Activated T-cell treated with anti-CD3 and anti-CD28 coated beads, Interleukin-2, amount 50 U/mL, for 24 hours (primary cell): ENCODE measurements around the gene CTPS1.
A peak's percentile ranks its signal among the peaks of the same experiment; 100 is the strongest.

Source experiments
- DNase-seq: peaks from one replicate; pipeline ENCODE4 v3.0.0-alpha.2; 2020
- H3K27ac Mint-ChIP-seq: 2 replicates; pipeline ENCODE4 v1.8.0; 2020; ENCODE audit warnings: mild to moderate bottlenecking, mixed read lengths
- H3K27me3 Mint-ChIP-seq: 2 replicates; pipeline ENCODE4 v1.8.0; 2020; ENCODE audit warnings: mixed read lengths
- H3K36me3 Mint-ChIP-seq: 2 replicates; pipeline ENCODE4 v1.8.0; 2020; ENCODE audit warnings: low read depth, mixed read lengths
- H3K4me1 Mint-ChIP-seq: 2 replicates; pipeline ENCODE4 v1.8.0; 2020; ENCODE audit warnings: low read depth, mixed read lengths
- H3K4me3 Mint-ChIP-seq: 2 replicates; pipeline ENCODE4 v1.8.0; 2020; ENCODE audit warnings: mild to moderate bottlenecking, moderate library complexity, mixed read lengths
- H3K9me3 Mint-ChIP-seq: 2 replicates; pipeline ENCODE4 v1.8.0; 2020; ENCODE audit warnings: mixed read lengths

CTPS1 gene

GRCh38 chr1:40980068-40980452, 564 bp downstream of the CTPS1 start:
- no peaks in the 10 kb centered on the region for H3K27me3 Mint-ChIP-seq
- H3K4me3 Mint-ChIP-seq: peak overlapping the region; percentile 92
- H3K36me3 Mint-ChIP-seq: peaks cover 49% of the 10 kb centered on the region
- H3K9me3 Mint-ChIP-seq: no peaks in the 10 kb centered on the region
- peak overlapping the region; percentile 97 for H3K27ac Mint-ChIP-seq
- peaks cover 54% of the 10 kb centered on the region for H3K4me1 Mint-ChIP-seq
- peak; percentile 73 for DNase-seq

- H3K4me3 Mint-ChIP-seq: peak overlapping the region; percentile 92
- no peaks in the 10 kb centered on the region for H3K27me3 Mint-ChIP-seq
- H3K4me1 Mint-ChIP-seq: peaks cover 59% of the 10 kb centered on the region
- no peaks in the 10 kb centered on the region for H3K9me3 Mint-ChIP-seq
- DNase-seq: peak; percentile 68
- peak overlapping the region; percentile 97 for H3K27ac Mint-ChIP-seq
- H3K36me3 Mint-ChIP-seq: peaks cover 54% of the 10 kb centered on the region
These were observed 1.1 kb downstream of the CTPS1 start for GRCh38 chr1:40980453-40981121.

DNA sequence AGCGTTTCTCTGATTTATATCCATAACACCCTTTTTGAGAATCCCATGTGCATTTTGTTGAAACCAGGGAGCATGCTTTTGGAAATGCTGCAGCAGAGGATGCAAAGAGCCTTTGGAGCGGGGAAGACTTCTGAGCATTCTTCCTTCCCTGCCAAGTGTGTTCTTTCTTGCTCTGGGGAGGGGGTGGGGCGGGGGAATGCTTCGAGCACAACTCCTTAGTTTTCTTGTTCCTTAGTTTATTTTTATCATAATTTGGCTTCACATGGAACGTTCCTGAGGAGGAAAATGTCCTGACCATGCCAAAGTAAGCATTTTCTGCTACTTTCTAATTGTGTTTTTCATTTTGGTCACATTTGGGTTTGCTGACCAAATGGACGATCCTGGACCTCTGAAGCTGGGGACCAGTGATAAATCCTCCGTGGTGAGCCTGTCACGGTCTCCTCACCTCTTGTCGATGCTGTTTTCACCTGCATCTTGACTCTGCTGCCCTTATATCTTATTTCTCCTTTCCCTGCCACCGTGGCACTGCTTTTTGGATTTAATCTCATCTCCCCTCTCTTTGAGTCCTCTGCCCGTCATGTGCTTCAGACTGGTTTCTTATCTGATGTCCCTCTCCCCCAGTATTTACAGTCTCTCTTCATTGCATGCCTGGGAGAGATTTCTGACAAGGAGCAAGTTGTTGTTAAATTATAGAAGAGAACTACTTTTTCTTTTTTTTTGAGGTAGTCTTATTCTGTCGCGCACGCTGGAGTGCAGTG, 2.4 kb downstream of the CTPS1 start:
- no peaks in the 10 kb centered on the region for H3K27me3 Mint-ChIP-seq
- H3K27ac Mint-ChIP-seq: peak overlapping the region; percentile 97
- peak overlapping the region; percentile 92 for H3K4me3 Mint-ChIP-seq
- no peaks in the 10 kb centered on the region for H3K9me3 Mint-ChIP-seq
- DNase-seq: no peak
- H3K4me1 Mint-ChIP-seq: peaks cover 66% of the 10 kb centered on the region
- H3K36me3 Mint-ChIP-seq: peaks cover 67% of the 10 kb centered on the region

DNA sequence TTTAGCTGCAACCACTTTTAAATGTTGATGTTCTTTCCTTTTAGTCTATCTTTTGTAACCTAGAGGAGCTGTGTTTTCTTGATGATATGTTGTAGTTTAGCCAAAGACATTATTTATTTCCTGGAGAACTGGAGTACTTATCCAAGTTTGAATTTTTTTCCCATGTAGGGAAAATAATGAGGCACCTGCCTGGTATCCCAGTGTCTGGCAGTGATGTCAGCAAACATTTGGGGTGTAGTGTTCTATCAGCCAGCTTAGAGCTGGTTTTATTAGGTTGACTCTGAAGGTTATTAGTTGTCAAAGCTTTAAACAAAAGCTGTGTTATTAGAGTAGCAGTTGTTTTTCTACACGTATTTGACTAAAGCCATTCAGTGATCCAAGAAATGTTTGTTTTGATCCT, 3.2 kb downstream of the CTPS1 start:
- H3K4me1 Mint-ChIP-seq: peaks cover 63% of the 10 kb centered on the region
- no peaks in the 10 kb centered on the region for H3K27me3 Mint-ChIP-seq
- H3K9me3 Mint-ChIP-seq: no peaks in the 10 kb centered on the region
- H3K4me3 Mint-ChIP-seq: peak overlapping the region; percentile 92
- peaks cover 75% of the 10 kb centered on the region for H3K36me3 Mint-ChIP-seq
- no peak for DNase-seq
- H3K27ac Mint-ChIP-seq: peak overlapping the region; percentile 92

DNA sequence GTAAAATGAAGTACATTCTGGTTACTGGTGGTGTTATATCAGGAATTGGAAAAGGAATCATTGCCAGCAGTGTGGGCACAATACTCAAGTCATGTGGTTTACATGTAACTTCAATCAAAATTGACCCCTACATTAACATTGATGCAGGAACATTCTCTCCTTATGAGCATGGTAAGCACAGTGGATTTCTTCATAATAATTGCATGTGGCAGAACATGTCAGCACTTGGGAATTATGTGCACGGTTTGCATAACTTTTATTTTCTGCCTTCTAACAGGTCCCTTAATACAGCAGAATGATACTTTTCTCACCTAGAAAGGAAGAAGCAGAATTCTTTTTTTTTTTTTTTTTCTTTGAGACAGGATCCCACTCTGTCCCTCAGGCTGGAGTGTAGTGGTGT, 3.8 kb downstream of the CTPS1 start:
- H3K4me3 Mint-ChIP-seq: peak overlapping the region; percentile 92
- no peak for DNase-seq
- H3K36me3 Mint-ChIP-seq: peaks cover 81% of the 10 kb centered on the region
- no peaks in the 10 kb centered on the region for H3K27me3 Mint-ChIP-seq
- H3K4me1 Mint-ChIP-seq: peaks cover 63% of the 10 kb centered on the region
- peak overlapping the region; percentile 92 for H3K27ac Mint-ChIP-seq
- no peaks in the 10 kb centered on the region for H3K9me3 Mint-ChIP-seq

- peaks cover 60% of the 10 kb centered on the region for H3K4me1 Mint-ChIP-seq
- peak overlapping the region; percentile 92 for H3K27ac Mint-ChIP-seq
- no peak for DNase-seq
- peaks cover 89% of the 10 kb centered on the region for H3K36me3 Mint-ChIP-seq
- peak overlapping the region; percentile 92 for H3K4me3 Mint-ChIP-seq
- no peaks in the 10 kb centered on the region for H3K27me3 Mint-ChIP-seq
- H3K9me3 Mint-ChIP-seq: no peaks in the 10 kb centered on the region
These were observed 4.6 kb downstream of the CTPS1 start for GRCh38 chr1:40984066-40984465.

- Mint-ChIP-seq H3K4me1 (peaks cover 58% of the 10 kb centered on the region), H3K36me3 (peaks cover 93% of the 10 kb centered on the region), H3K9me3 (no peaks in the 10 kb centered on the region), H3K27me3 (no peaks in the 10 kb centered on the region), H3K27ac (peak overlapping the region; percentile 92), H3K4me3 (peak overlapping the region; percentile 92)
- no peak for DNase-seq
These were observed 5.0 kb downstream of the CTPS1 start for GRCh38 chr1:40984531-40984930.

GRCh38 chr1:40985161-40985560, 5.7 kb downstream of the CTPS1 start:
- Mint-ChIP-seq H3K4me3 (no peak overlapping the region), H3K9me3 (no peaks in the 10 kb centered on the region), H3K27me3 (no peaks in the 10 kb centered on the region), H3K36me3 (peaks cover 100% of the 10 kb centered on the region), H3K4me1 (peaks cover 58% of the 10 kb centered on the region), H3K27ac (peak overlapping the region; percentile 47)
- no peak for DNase-seq

DNA sequence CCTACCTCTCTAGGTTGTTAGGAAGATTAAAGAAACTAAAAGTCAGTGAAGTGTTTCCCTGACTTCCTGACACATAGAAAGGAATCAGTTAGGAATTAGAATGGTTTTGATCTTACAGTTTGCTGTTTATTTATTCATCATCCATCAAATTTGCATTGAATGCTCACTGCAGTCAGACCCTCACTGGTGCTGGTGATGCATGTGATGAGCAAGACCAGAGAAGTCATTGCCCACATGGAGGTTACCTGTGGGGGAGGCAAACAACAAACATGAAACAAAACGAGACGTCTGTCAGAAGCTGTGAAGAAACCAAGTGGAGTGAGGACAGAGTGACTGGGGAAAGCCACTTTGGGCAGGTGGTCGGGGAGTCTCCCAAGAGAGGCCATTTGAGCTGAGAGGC, 6.4 kb downstream of the CTPS1 start:
- Mint-ChIP-seq H3K4me3 (no peak overlapping the region), H3K4me1 (peaks cover 58% of the 10 kb centered on the region), H3K36me3 (peaks cover 100% of the 10 kb centered on the region), H3K9me3 (no peaks in the 10 kb centered on the region), H3K27me3 (no peaks in the 10 kb centered on the region), H3K27ac (peak overlapping the region; percentile 47)
- DNase-seq: no peak

DNA sequence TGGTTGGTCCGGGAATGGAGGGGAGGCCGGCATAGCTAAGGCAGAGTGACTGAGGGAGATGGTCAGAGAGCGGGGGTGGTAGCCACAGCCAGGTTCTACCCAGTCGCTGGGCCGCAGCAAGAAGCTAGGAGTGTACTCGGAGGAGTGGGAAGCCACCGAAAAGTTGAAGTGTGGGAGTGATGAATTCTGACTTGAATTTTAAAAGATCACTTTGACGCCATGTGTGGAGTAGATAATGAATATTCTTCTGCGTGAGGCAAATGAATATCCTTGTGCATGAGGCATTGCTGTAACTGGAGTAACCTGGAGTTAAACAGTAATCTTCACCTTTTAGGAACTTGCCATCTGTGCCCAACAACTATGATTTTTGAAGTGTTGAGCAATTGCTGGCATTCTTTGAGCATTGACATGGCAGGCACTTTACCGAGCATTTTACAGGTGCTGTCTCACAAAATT, 6.9 kb downstream of the CTPS1 start:
- peaks cover 100% of the 10 kb centered on the region for H3K36me3 Mint-ChIP-seq
- H3K4me3 Mint-ChIP-seq: no peak overlapping the region
- peaks cover 53% of the 10 kb centered on the region for H3K4me1 Mint-ChIP-seq
- no peaks in the 10 kb centered on the region for H3K27me3 Mint-ChIP-seq
- H3K27ac Mint-ChIP-seq: peak overlapping the region; percentile 47
- H3K9me3 Mint-ChIP-seq: no peaks in the 10 kb centered on the region
- no peak for DNase-seq

- no peaks in the 10 kb centered on the region for H3K9me3 Mint-ChIP-seq
- H3K4me3 Mint-ChIP-seq: no peak overlapping the region
- no peaks in the 10 kb centered on the region for H3K27me3 Mint-ChIP-seq
- H3K27ac Mint-ChIP-seq: peak overlapping the region; percentile 22
- peaks cover 47% of the 10 kb centered on the region for H3K4me1 Mint-ChIP-seq
- peaks cover 100% of the 10 kb centered on the region for H3K36me3 Mint-ChIP-seq
- DNase-seq: no peak
These were observed 7.5 kb downstream of the CTPS1 start for GRCh38 chr1:40986956-40987355.

DNA sequence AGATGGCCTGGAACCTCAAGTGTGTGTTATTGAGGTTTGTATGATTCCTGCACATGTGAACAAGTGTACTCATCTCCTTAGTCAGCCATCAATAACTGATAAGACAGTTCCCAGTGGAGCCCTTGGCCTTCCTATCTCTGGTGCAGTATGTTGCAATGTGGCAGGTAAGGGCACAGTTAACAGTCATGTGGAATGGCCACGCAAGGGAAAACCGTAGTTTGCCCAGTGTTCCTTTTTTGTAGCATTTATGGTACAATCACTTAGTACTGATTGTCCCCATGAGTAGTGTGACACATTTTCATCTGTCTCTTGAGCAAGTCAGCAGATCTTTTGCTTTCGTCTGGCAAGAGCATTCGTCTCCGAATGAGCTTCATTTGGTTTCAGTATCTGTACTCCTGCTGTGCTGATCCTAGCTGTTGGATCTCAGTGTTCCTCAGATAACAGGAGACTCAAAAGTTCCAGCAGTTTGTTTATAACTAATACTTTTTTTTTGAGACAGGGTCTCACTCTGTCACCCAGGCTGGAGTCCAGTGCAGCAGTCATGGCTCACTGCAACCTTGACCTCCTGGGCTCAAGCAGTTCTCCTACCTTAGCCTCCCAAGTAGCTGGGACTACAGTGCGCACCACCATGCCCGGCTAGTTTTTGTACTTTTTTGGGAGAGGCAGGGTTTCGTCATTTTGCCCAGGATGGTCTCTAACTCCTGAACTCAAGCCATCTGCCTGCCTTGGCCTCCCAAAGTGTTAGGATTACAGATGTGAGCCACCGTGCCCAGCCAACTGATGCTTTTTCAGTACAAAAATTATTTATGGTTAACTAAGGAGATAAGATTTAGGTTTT, 8.2 kb downstream of the CTPS1 start:
- H3K27ac Mint-ChIP-seq: peak overlapping the region; percentile 22
- peaks cover 99% of the 10 kb centered on the region for H3K36me3 Mint-ChIP-seq
- no peak overlapping the region for H3K4me3 Mint-ChIP-seq
- H3K27me3 Mint-ChIP-seq: no peaks in the 10 kb centered on the region
- H3K9me3 Mint-ChIP-seq: no peaks in the 10 kb centered on the region
- no peak for DNase-seq
- H3K4me1 Mint-ChIP-seq: peaks cover 43% of the 10 kb centered on the region

DNA sequence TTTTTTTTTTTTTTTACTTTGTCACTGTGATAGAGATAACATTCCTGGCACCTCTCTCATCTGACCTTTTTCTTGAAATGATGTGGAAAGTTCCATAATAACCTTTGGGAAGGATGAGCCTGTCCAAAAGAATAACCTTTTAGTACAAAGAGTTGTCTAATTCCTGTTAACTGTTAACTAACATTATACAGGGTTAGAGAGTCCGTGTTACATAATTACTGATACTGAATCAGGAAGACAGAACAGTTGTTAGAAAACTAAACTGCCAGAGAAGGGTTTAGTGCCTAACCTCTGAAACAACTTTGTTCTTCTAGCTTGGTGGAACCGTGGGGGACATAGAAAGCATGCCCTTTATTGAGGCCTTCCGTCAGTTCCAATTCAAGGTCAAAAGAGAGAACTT, 8.8 kb downstream of the CTPS1 start:
- Mint-ChIP-seq H3K27ac (no peak overlapping the region), H3K4me1 (peaks cover 37% of the 10 kb centered on the region), H3K27me3 (no peaks in the 10 kb centered on the region), H3K36me3 (peaks cover 99% of the 10 kb centered on the region), H3K9me3 (no peaks in the 10 kb centered on the region), H3K4me3 (no peak overlapping the region)
- DNase-seq: no peak

- H3K4me1 Mint-ChIP-seq: peaks cover 29% of the 10 kb centered on the region
- peaks cover 99% of the 10 kb centered on the region for H3K36me3 Mint-ChIP-seq
- no peaks in the 10 kb centered on the region for H3K9me3 Mint-ChIP-seq
- no peak overlapping the region for H3K4me3 Mint-ChIP-seq
- H3K27ac Mint-ChIP-seq: no peak overlapping the region
- no peaks in the 10 kb centered on the region for H3K27me3 Mint-ChIP-seq
- DNase-seq: no peak
These were observed 9.6 kb downstream of the CTPS1 start for GRCh38 chr1:40989066-40989465.
